Natural killer cell (primary cell): Measurements from ENCODE around the gene AP1M2. TPM values are rescaled to one million over a fixed set of nuclear protein-coding genes. Genes with fewer than 3 reads are reported as not detected.
"Not testable (repeated sequence)": the region's sequence is repeated elsewhere in the genome, so short reads cannot be mapped to it uniquely, and the experiment has no call there.

Source experiments
- ATAC-seq, 3 donors: fragments of 150-1000 bp in 2 of 3; fragments of 200-7000 bp in 1 of 3; cut with Tn5 transposase; 1 replicate in 1 of 3; 2 replicates in 2 of 3; pipeline ENCODE4 v1.10.0; 2021; ENCODE audit warnings: mild to moderate bottlenecking in 2 of 3, moderate library complexity in 2 of 3
- DNase-seq, 2 donors: peaks; one replicate each; pipeline versions ENCODE4 v3.0.0 to v3.0.0-alpha.2; 2013 to 2021; ENCODE audit warnings: mixed read lengths in 1 of 2
- H3K27ac ChIP-seq: one replicate; pipeline ENCODE4 v1.5.1; 2013; ENCODE audit warnings: mild to moderate bottlenecking, low read length
- H3K27me3 ChIP-seq: one replicate; pipeline ENCODE4 v1.6.1; 2013; ENCODE audit warnings: low read length; ENCODE audit not compliant: control insufficient read depth, insufficient read depth
- H3K36me3 ChIP-seq: one replicate; pipeline ENCODE4 v1.6.1; 2013; ENCODE audit warnings: low read length; ENCODE audit not compliant: control insufficient read depth, insufficient read depth
- H3K4me1 ChIP-seq: one replicate; pipeline ENCODE4 v1.6.1; 2013; ENCODE audit warnings: low read length; ENCODE audit not compliant: control insufficient read depth, insufficient read depth
- H3K4me3 ChIP-seq: one replicate; pipeline ENCODE4 v1.5.1; 2013; ENCODE audit warnings: low read length
- H3K9me3 ChIP-seq: one replicate; pipeline ENCODE4 v1.6.1; 2013; ENCODE audit warnings: low read length; ENCODE audit not compliant: control insufficient read depth, insufficient read depth
- H3K27ac Mint-ChIP-seq, 2 donors: one replicate each; pipeline ENCODE4 v1.8.0; 2022; ENCODE audit warnings: mild to moderate bottlenecking in 2 of 2, mixed read lengths in 2 of 2, moderate library complexity in 1 of 2
- H3K27me3 Mint-ChIP-seq, 2 donors: one replicate each; pipeline ENCODE4 v1.8.0; 2022; ENCODE audit warnings: low read depth in 2 of 2, mixed read lengths in 2 of 2
- H3K36me3 Mint-ChIP-seq: one replicate; pipeline ENCODE4 v1.8.0; 2022; ENCODE audit warnings: mixed read lengths
- H3K4me1 Mint-ChIP-seq, 2 donors: one replicate each; pipeline ENCODE4 v1.8.0; 2022; ENCODE audit warnings: mixed read lengths in 2 of 2
- H3K4me3 Mint-ChIP-seq: one replicate; pipeline ENCODE4 v1.8.0; 2022; ENCODE audit warnings: mild to moderate bottlenecking, moderate library complexity, mixed read lengths
- H3K9me3 Mint-ChIP-seq, 2 donors: one replicate each; pipeline ENCODE4 v1.8.0; 2022; ENCODE audit warnings: mixed read lengths in 2 of 2
- WGBS: methylation state at CpG from one replicate; pipeline ENCODE4 v1.1.7; 2013; ENCODE audit warnings: missing lambda C conversion rate; ENCODE audit not compliant: insufficient coverage; 5-methylcytosine and 5-hydroxymethylcytosine counted together
- intact Hi-C: fragments of 100-400 bp; cut with micrococcal nuclease; formaldehyde crosslinking; loops from one replicate; pipeline ENCODE4 v1.14.2; 2022
- total RNA-seq, 4 donors: library from RNA; stranded (reverse); fragments of 120-200 nt in 1 of 4; gene quantifications; one replicate each; pipeline versions ENCODE4 v1.2.3 to v1.2.4, GENCODE V29; 2013 to 2022
- TF ChIP-seq, protein P1 (sequence below): fragments of 200-600 bp; IDR thresholded peaks from one replicate; pipeline ENCODE4 v1.8.0; 2022; ENCODE audit warnings: antibody characterized with exemption

AP1M2 gene
- total RNA-seq, 3 donors from 2014 or later (not counting 1 experiment from before 2014, with no cell fraction given), result 1.3 TPM; not detected in 2

DNA sequence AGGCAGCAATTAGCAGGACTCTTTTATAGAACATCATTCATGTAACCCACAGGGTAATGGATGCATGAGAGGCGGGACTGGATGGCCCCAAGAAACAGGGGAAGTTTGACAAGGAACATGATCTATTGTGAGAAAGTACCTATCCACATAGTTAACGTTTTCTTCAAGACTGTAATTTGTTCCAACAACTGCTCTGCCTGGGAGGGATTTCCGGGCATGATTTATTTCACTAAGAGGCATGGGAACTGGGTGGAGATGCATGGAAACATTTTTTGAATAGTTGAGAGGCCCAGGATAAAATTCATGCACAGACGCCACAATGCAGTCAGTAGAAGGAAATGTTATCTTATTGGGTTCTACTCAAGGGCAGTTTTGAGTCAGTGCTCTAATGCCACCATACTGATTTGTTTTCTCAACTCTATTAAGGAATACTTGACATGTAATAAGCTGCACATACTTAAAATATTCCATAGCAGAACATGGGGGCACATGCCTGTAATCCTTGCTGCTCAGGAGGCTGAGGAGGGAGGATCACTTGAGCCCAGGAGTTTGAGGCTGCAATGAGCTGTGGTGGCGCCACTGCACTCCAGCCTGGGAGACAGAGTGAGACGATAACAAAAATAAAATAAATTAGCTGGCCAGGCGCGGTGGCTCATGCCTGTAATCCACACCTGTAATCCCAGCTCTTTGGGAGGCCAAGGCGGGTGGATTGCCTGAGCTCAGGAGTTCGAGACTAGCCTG, 53.3 kb downstream of the AP1M2 start:
- no peaks in the 10 kb centered on the region for H3K36me3 Mint-ChIP-seq
- no peaks in the 10 kb centered on the region for H3K9me3 Mint-ChIP-seq
- ATAC-seq, result no peak
- TF ChIP-seq, protein P1, sequence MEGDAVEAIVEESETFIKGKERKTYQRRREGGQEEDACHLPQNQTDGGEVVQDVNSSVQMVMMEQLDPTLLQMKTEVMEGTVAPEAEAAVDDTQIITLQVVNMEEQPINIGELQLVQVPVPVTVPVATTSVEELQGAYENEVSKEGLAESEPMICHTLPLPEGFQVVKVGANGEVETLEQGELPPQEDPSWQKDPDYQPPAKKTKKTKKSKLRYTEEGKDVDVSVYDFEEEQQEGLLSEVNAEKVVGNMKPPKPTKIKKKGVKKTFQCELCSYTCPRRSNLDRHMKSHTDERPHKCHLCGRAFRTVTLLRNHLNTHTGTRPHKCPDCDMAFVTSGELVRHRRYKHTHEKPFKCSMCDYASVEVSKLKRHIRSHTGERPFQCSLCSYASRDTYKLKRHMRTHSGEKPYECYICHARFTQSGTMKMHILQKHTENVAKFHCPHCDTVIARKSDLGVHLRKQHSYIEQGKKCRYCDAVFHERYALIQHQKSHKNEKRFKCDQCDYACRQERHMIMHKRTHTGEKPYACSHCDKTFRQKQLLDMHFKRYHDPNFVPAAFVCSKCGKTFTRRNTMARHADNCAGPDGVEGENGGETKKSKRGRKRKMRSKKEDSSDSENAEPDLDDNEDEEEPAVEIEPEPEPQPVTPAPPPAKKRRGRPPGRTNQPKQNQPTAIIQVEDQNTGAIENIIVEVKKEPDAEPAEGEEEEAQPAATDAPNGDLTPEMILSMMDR, result no peak
- no peaks in the 10 kb centered on the region for H3K27me3 Mint-ChIP-seq
- intact Hi-C loops, result no loop called here
- no peaks in the 10 kb centered on the region for H3K9me3 ChIP-seq
- no peak overlapping the region for H3K27ac Mint-ChIP-seq
- no peaks in the 10 kb centered on the region for H3K27me3 ChIP-seq
- H3K4me1 ChIP-seq, result peaks cover under 1% of the 10 kb centered on the region
- H3K4me3 ChIP-seq, result no peak overlapping the region
- peaks cover 3 to 9% of the 10 kb centered on the region in 2 donors for H3K4me1 Mint-ChIP-seq
- H3K27ac ChIP-seq, result no peak overlapping the region
- DNase-seq, result no peak
- no peaks in the 10 kb centered on the region for H3K36me3 ChIP-seq
- no peak overlapping the region for H3K4me3 Mint-ChIP-seq
- WGBS, result 86% methylated on average over 9 of the region's 10 CpGs

DNA sequence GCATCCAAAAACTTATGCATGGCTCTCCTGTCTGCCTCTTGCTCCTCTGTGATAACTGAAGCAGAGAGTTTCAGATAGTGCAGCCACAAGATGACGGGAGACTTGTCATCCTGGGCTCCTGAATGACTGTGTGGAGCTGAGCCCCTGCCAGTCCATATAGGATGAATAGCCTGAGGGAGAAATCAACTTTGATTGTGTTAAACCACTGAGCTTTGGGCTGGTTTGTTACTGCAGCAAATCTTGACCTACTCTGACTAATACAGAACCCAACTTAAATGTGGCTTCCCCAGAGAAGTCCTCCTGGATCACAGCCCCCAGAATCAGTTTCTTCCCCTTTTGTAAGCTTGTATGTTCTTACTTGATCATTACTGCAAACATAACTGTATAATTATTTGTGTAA, 54.7 kb downstream of the AP1M2 start:
- Histone ChIP-seq H3K27ac (no peak overlapping the region), H3K9me3 (no peaks in the 10 kb centered on the region), H3K27me3 (no peaks in the 10 kb centered on the region), H3K4me3 (no peak overlapping the region), H3K4me1 (no peaks in the 10 kb centered on the region), H3K36me3 (no peaks in the 10 kb centered on the region)
- no peak for ATAC-seq
- WGBS, result 88% methylated on average over 1 of the region's 1 CpG
- no peaks in the 10 kb centered on the region for H3K27me3 Mint-ChIP-seq
- H3K4me3 Mint-ChIP-seq, result no peak overlapping the region
- H3K36me3 Mint-ChIP-seq, result no peaks in the 10 kb centered on the region
- DNase-seq, result no peak
- peaks cover 0 to 5% of the 10 kb centered on the region in 2 donors for H3K4me1 Mint-ChIP-seq
- TF ChIP-seq, protein P1, result no peak
- no peak overlapping the region for H3K27ac Mint-ChIP-seq
- intact Hi-C loops, result no loop called here
- no peaks in the 10 kb centered on the region for H3K9me3 Mint-ChIP-seq

DNA sequence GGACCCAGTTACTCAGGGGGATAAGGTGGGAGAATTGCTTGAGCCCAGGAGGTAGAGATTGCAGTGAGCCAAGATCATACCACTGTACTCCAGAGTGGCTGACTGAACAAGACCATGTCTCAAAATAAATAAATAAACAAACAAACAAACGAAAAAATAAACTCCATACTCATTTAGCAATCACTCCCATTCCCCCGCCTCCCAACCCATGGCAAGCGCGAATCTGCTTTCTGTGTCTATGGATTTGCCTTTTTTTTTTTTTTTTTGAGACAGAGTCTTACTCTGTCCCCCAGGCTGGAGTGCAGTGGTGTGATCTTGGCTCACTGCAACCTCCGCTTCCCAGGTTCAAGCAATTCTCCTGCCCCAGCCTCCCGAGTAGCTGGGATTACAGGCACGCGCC, 60.2 kb downstream of the AP1M2 start:
- H3K27ac Mint-ChIP-seq, H3K36me3 Mint-ChIP-seq, H3K27me3 Mint-ChIP-seq, DNase-seq, H3K9me3 Mint-ChIP-seq, H3K4me3 ChIP-seq, H3K27ac ChIP-seq, intact Hi-C loops, H3K4me3 Mint-ChIP-seq, H3K27me3 ChIP-seq, H3K9me3 ChIP-seq, H3K36me3 ChIP-seq, ATAC-seq: not testable (repeated sequence)
- H3K4me1 Mint-ChIP-seq, result peaks cover 13% of the 10 kb centered on the region in 2 donors
- WGBS, result 93% methylated on average over 8 of the region's 8 CpGs
- peaks cover 28% of the 10 kb centered on the region for H3K4me1 ChIP-seq

DNA sequence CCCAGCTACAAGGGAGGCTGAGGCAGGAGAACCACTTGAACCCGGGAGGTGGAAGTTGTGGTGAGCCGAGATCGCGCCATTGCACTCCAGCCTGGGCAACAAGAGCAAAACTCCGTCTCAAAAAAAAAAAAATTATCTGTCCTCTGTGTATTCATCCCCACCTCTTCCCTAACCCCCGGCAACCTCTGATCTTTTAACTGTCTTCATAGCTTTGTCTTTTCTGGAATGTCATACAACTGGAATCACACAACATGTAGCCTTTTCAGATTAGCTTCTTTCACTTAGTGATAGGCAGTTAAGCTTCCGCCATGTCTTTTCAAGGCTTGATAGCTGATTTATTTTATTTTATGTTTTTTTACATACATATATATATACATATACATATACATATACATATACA, 61.5 kb downstream of the AP1M2 start:
- H3K27ac Mint-ChIP-seq, result peak overlapping the region in 1 of 2 donors; percentile 49

More for the DNA sequence above, 61.5 kb downstream of the AP1M2 start:
- TF ChIP-seq, protein P1, result no peak
- peaks cover 17 to 21% of the 10 kb centered on the region in 2 donors for H3K4me1 Mint-ChIP-seq
- H3K4me3 ChIP-seq, result no peak overlapping the region
- 91% methylated on average over 6 of the region's 7 CpGs for WGBS
- intact Hi-C loops, result no loop called here
- H3K27me3 Mint-ChIP-seq, result no peaks in the 10 kb centered on the region
- ATAC-seq (no peak), DNase-seq (no peak)
- H3K27ac ChIP-seq, result no peak overlapping the region
- H3K36me3 Mint-ChIP-seq, result no peaks in the 10 kb centered on the region
- peak overlapping the region; percentile 28 for H3K4me3 Mint-ChIP-seq
- H3K4me1 ChIP-seq, result peaks cover 40% of the 10 kb centered on the region
- no peaks in the 10 kb centered on the region for H3K36me3 ChIP-seq
- H3K27me3 ChIP-seq, result no peaks in the 10 kb centered on the region
- no peaks in the 10 kb centered on the region for H3K9me3 Mint-ChIP-seq
- no peaks in the 10 kb centered on the region for H3K9me3 ChIP-seq
